Thyroid gland (tissue), 4 donors: Measurements from ENCODE around the gene MAN2C1. TPM values are rescaled to one million over a fixed set of nuclear protein-coding genes. Genes with fewer than 3 reads are reported as not detected.

Experiments used
- DNase-seq, 2 donors: peaks; one replicate each; pipeline ENCODE4 v3.0.0-alpha.2; 2019
- H3K27ac ChIP-seq, 3 donors: fragments of 200-600 bp; sonication (generic); 1 replicate in 2 of 3; 2 replicates in 1 of 3; pipeline ENCODE4 v1.5.1; 2016 to 2019; ENCODE audit warnings: mild to moderate bottlenecking in 1 of 3, moderate library complexity in 1 of 3
- H3K27me3 ChIP-seq: fragments of 200-600 bp; sonication (generic); one replicate; pipeline ENCODE4 v1.5.1; 2019
- H3K36me3 ChIP-seq, 2 donors: fragments of 200-600 bp; sonication (generic); one replicate each; pipeline ENCODE4 v1.5.1; 2016 to 2019
- H3K4me1 ChIP-seq, 2 donors: fragments of 200-600 bp; sonication (generic); one replicate each; pipeline ENCODE4 v1.5.1; 2017 to 2019
- H3K4me3 ChIP-seq, 3 donors: fragments of 200-600 bp; sonication (generic); replicated peaks in 1 of 3; 1 replicate in 2 of 3; 2 replicates in 1 of 3; pipeline ENCODE4 v1.5.1; 2016; ENCODE audit warnings: mild to moderate bottlenecking in 1 of 3
- H3K9me3 ChIP-seq: fragments of 200-600 bp; sonication (generic); one replicate; pipeline ENCODE4 v1.5.1; 2017
- CTCF ChIP-seq, 6 experiments: fragments of 200-600 bp in 3 of 6; fragments of 450-650 bp in 3 of 6; sonication (generic) in 3 of 6; IDR thresholded peaks; one replicate each; pipeline ENCODE4 v1.5.1; 2016 to 2019; ENCODE audit warnings: antibody characterized with exemption in 6 of 6, mild to moderate bottlenecking in 2 of 6, inconsistent platforms in 1 of 6, moderate library complexity in 1 of 6
- POLR2A ChIP-seq, 2 donors: fragments of 450-650 bp; IDR thresholded peaks; one replicate each; pipeline ENCODE4 v1.6.1; 2017; ENCODE audit warnings: antibody characterized with exemption in 2 of 2, mild to moderate bottlenecking in 2 of 2, moderate library complexity in 1 of 2
- WGBS, 2 donors: methylation state at CpG; one replicate each; pipeline ENCODE4 v1.1.5; 2017; 5-methylcytosine and 5-hydroxymethylcytosine counted together
- intact Hi-C: fragments of 100-400 bp; cut with DNase I; formaldehyde crosslinking; loops from one replicate; pipeline ENCODE4 v1.15.1; 2023
- total RNA-seq, 4 donors: library from RNA; depleted of rRNA; stranded (reverse); fragments of >200 nt; gene quantifications; one replicate each; pipeline ENCODE4 v1.2.3, GENCODE V29; 2016

MAN2C1 gene
- 100 to 1,000 TPM; 200 to 357 (median 226) TPM for total RNA-seq

- H3K4me1 ChIP-seq, result peaks cover 13 to 18% of the 10 kb centered on the region in 2 donors
- TF ChIP-seq POLR2A (IDR thresholded peaks at IDR 0.05), result peak; percentile 46 to 90
- peak in 5 of 6 experiments; percentile 10 to 88 (median 78) for TF ChIP-seq CTCF (IDR thresholded peaks at IDR 0.05)
- DNase-seq, result peak; percentile 98
- WGBS, 2 donors, result 0 to 1% methylated on average over 15 to 20 of the region's 67 CpGs
- no peaks in the 10 kb centered on the region for H3K27me3 ChIP-seq
- H3K4me3 ChIP-seq, result peak within 1 kb of the TSS; percentile 58 to 88 (median 87)
- peak within 1 kb of the TSS; percentile 88 to 95 (median 91) for H3K27ac ChIP-seq
- intact Hi-C loops, result loop anchor here (5.0 to 10.0 kb wide), 3 partner anchors 84 to 314 kb away; partner anchors contain the start of gene SIN3A
- H3K36me3 ChIP-seq, result peaks cover 18 to 46% of the 10 kb centered on the region in 2 donors
- no peaks in the 10 kb centered on the region for H3K9me3 ChIP-seq
Observed at GRCh38 chr15:75367913-75368688, at the start of gene MAN2C1. TSS of gene MAN2C1 (minus strand) at chr15:75368607. CDS start at chr15:75368583, 24 bp downstream.

GRCh38 chr15:75416584-75416983, 48.2 kb upstream of the MAN2C1 start:
- Histone ChIP-seq H3K9me3 (no peaks in the 10 kb centered on the region), H3K27me3 (no peaks in the 10 kb centered on the region), H3K4me3 (no peak overlapping the region), H3K27ac (no peak overlapping the region), H3K36me3 (peaks cover 16 to 35% of the 10 kb centered on the region in 2 donors), H3K4me1 (no peaks in the 10 kb centered on the region)
- no peak for DNase-seq
- WGBS, 2 donors, result 91 to 100% methylated on average over 1 of the region's 1 CpG
- intact Hi-C loops, result no loop called here
- TF ChIP-seq POLR2A (IDR thresholded peaks at IDR 0.05), result no peak
- no peak for TF ChIP-seq CTCF (IDR thresholded peaks at IDR 0.05)

DNA sequence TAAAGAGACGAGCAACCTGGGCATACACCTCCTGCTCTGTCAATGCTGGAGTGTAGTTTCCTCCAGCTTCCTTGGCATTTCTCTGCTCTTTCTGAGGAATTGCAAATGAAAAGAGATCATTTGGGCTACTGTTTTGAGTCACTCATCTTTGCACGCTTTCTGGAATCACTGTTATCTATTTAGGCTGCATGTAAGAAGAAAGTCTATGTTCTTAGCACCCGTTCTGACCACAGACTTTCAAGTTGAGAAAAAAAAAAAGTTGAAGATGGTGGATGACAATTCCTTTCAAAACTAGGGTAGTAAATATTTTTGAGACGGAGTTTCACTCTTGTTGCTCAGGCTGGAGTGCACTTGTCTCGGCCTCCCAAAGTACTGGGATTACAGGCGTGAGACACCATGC, 41.8 kb upstream of the MAN2C1 start:
- peaks cover 59 to 67% of the 10 kb centered on the region in 2 donors for H3K36me3 ChIP-seq

DNA sequence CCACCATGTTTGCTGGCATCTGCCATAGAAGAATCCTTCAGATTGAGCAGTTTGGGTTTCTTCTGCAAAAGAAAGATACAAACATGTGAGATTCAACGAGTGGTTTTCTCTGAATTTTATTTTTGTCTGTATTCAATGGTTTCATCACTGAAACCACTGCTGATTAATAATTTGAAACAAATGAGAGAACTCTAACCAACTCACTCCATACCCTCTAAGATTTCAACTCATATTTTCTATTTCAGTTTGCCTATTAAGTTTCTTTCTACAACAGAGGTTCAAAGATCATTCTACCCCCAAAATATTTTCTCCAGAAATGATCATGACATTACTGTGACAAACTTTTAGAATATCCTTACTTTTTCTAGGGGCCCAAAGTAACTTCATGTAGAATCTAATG, 38.7 kb upstream of the MAN2C1 start:
- H3K27me3 ChIP-seq, result no peaks in the 10 kb centered on the region
- no peaks in the 10 kb centered on the region for H3K4me1 ChIP-seq
- no peak for TF ChIP-seq CTCF (IDR thresholded peaks at IDR 0.05)
- TF ChIP-seq POLR2A (IDR thresholded peaks at IDR 0.05), result no peak
- intact Hi-C loops, result no loop called here
- H3K9me3 ChIP-seq, result no peaks in the 10 kb centered on the region
- H3K27ac ChIP-seq, result no peak overlapping the region
- H3K36me3 ChIP-seq, result peaks cover 54 to 62% of the 10 kb centered on the region in 2 donors
- 84 to 88% methylated on average over 1 of the region's 1 CpG for WGBS, 2 donors
- no peak overlapping the region for H3K4me3 ChIP-seq
- DNase-seq, result no peak

More for the DNA sequence above, 41.8 kb upstream of the MAN2C1 start:
- no peak for DNase-seq
- H3K4me1 ChIP-seq, result no peaks in the 10 kb centered on the region
- H3K9me3 ChIP-seq, result no peaks in the 10 kb centered on the region
- 93 to 95% methylated on average over 6 of the region's 6 CpGs for WGBS, 2 donors
- no peak for TF ChIP-seq POLR2A (IDR thresholded peaks at IDR 0.05)
- TF ChIP-seq CTCF (IDR thresholded peaks at IDR 0.05), result no peak
- no peak overlapping the region for H3K27ac ChIP-seq
- no peaks in the 10 kb centered on the region for H3K27me3 ChIP-seq
- H3K4me3 ChIP-seq, result no peak overlapping the region
- intact Hi-C loops, result no loop called here

- intact Hi-C loops, result no loop called here
- DNase-seq, result no peak
- H3K9me3 ChIP-seq, result no peaks in the 10 kb centered on the region
- H3K27me3 ChIP-seq, result no peaks in the 10 kb centered on the region
- WGBS, 2 donors, result 96 to 97% methylated on average over 2 of the region's 2 CpGs
- no peak for TF ChIP-seq POLR2A (IDR thresholded peaks at IDR 0.05)
- TF ChIP-seq CTCF (IDR thresholded peaks at IDR 0.05), result no peak
- no peak overlapping the region for H3K4me3 ChIP-seq
- no peaks in the 10 kb centered on the region for H3K4me1 ChIP-seq
- H3K27ac ChIP-seq, result no peak overlapping the region
- peaks cover 49 to 60% of the 10 kb centered on the region in 2 donors for H3K36me3 ChIP-seq
Observed at GRCh38 chr15:75403892-75404291, 35.5 kb upstream of the MAN2C1 start.
